ENCODE data around the gene ZNF99. TPM values are rescaled to one million over a fixed set of nuclear protein-coding genes. Genes with fewer than 3 reads are reported as not detected.

ZNF99 gene
- not detected in 2 replicates for total RNA-seq

GRCh38 chr19:22783651-22784410, at the start of gene ZNF99:
TSS of gene ZNF99 (minus strand) at chr19:22784151. CDS start at chr19:22784016, 135 bp downstream.

GRCh38 chr19:22832031-22832762, 48.2 kb upstream of the ZNF99 start, which contains the start of gene ZNF723:
TSS of gene ZNF723 (plus strand) at chr19:22832291. CDS start at chr19:22832380, 89 bp downstream.

Other genes with a start within 250 kb of the ZNF99 start
- 0.39 and 1.8 TPM in 2 replicates for gene ZNF492, start 149.8 kb downstream of the ZNF99 start, total RNA-seq
- gene ZNF723, start 48.1 kb upstream of the ZNF99 start, total RNA-seq: not detected in 2 replicates
- 0.19 TPM in 1 of 2 replicates, not detected in the other for gene ZNF728, start 219.0 kb upstream of the ZNF99 start, total RNA-seq